Measurements from ENCODE around the gene CLIC5. TPM values are rescaled to one million over a fixed set of nuclear protein-coding genes. Genes with fewer than 3 reads are reported as not detected.

Gene CLIC5
- polyA plus RNA-seq, 1 donor (not counting 4 experiments of a cell fraction or from before 2014, with no cell fraction given): 0.09 TPM

DNA sequence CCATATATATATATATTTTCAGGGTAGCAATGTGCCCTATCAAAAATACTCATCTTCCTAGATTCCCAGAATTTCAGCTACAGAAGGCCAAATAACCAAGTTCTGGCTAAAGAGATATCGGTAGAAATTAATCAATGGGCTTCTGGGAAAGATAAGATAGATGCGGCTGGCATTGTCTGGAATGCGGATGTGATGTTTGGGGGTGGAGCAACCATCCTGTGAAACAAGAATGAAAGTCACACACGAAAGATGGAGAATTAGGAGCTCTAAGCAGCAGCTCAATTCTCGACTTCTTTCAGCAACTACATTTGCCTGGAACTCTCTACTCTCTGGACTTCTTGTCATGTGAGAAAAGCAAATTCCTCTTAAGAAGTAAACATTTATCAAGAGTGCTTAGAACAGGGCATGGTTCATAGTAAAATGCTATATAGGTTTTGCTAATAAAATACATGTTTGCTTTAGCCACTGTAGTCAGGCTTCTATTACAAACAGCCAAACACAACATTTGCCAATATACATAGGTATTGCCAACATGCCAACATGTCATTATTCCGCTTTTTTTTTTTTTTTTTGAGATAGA is 90.8 kb downstream of the CLIC5 start:
- Histone ChIP-seq H3K79me2 (ENCODE audit: control insufficient read depth, insufficient read depth, low read length) (no peaks in the 10 kb centered on the region), H3K4me1 (ENCODE audit: control insufficient read depth, extremely low read depth, insufficient read depth, low read length) (no peaks in the 10 kb centered on the region), H4K20me1 (ENCODE audit: control insufficient read depth, extremely low read depth, insufficient read depth, low read length) (no peaks in the 10 kb centered on the region), H3K36me3 (ENCODE audit: control insufficient read depth in 2 of 2, extremely low read depth in 1 of 2, insufficient read depth in 2 of 2, low read length in 2 of 2) (no peaks in the 10 kb centered on the region), H3K4me3 (ENCODE audit: control insufficient read depth in 2 of 3, extremely low read depth in 1 of 3, insufficient read depth in 2 of 3, low read depth in 1 of 3, low read length in 3 of 3) (no peak overlapping the region), H2AFZ (ENCODE audit: control insufficient read depth, low read length) (no peak overlapping the region), H3K9ac (ENCODE audit: control insufficient read depth, extremely low read depth, insufficient read depth, low read length) (no peak overlapping the region), H3K4me2 (ENCODE audit: control insufficient read depth, extremely low read depth, insufficient read depth, low read depth, low read length) (no peak overlapping the region), H3K9me1 (ENCODE audit: control insufficient read depth, extremely low read depth, insufficient read depth, low read length) (no peaks in the 10 kb centered on the region), H3K27me3 (ENCODE audit: control insufficient read depth, extremely low read depth, insufficient read depth, low read length) (no peaks in the 10 kb centered on the region), H3K27ac (ENCODE audit: control insufficient read depth, insufficient read depth, low read length) (no peak overlapping the region), H3K9me3 (ENCODE audit: control insufficient read depth, low read depth, low read length) (no peaks in the 10 kb centered on the region)
- DNase-seq (ENCODE audit: low read depth, low spot score): no peak
- TF ChIP-seq EZH2 (IDR thresholded peaks at IDR 0.05; ENCODE audit: low read length) (no peak), CTCF (optimal IDR thresholded peaks at IDR 0.05 in 1 of 3, IDR thresholded peaks at IDR 0.05 in 1 of 3, conservative IDR thresholded peaks at IDR 0.05 in 1 of 3; ENCODE audit: extremely low read depth in 1 of 3, insufficient read depth in 2 of 3, low read length in 3 of 3) (no peak)
- dilution Hi-C loops (cut with MboI; ENCODE audit: extremely low pct_ligation_motif_present, low sequenced_read_pairs): no loop called here
- FAIRE-seq: no peak

DNA sequence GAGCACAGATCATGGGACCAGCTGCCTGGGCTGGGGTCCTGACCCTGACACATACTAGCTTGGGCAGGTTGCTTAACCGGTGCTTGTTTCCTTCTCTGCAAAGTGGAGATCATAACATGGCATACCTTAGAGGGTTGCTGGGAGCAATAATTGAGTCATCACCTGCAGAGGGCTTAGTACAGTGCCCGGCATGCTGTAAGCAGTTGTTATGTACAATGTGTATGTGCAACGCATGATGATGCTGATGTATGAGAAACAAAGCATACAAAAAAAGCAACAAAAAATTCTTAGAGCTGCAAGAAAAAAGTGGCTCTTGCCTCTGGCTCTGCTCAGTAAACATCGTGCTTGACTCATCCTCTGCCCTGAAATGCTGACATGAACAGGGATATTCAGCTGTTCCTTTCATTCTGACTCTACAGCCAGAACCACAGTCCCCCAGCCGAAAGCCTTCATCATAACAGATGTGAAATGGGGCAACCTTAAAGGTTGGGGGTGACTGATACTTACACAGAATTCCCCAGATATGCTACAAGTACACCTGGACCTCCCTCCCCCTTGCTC is 91.7 kb downstream of the CLIC5 start:
- Histone ChIP-seq H3K9me1 (ENCODE audit: control insufficient read depth, extremely low read depth, insufficient read depth, low read length) (no peaks in the 10 kb centered on the region), H3K4me3 (ENCODE audit: control insufficient read depth in 2 of 3, extremely low read depth in 1 of 3, insufficient read depth in 2 of 3, low read depth in 1 of 3, low read length in 3 of 3) (no peak overlapping the region), H3K36me3 (ENCODE audit: control insufficient read depth in 2 of 2, extremely low read depth in 1 of 2, insufficient read depth in 2 of 2, low read length in 2 of 2) (no peaks in the 10 kb centered on the region), H3K9ac (ENCODE audit: control insufficient read depth, extremely low read depth, insufficient read depth, low read length) (no peak overlapping the region), H3K79me2 (ENCODE audit: control insufficient read depth, insufficient read depth, low read length) (no peaks in the 10 kb centered on the region), H4K20me1 (ENCODE audit: control insufficient read depth, extremely low read depth, insufficient read depth, low read length) (no peaks in the 10 kb centered on the region), H3K27ac (ENCODE audit: control insufficient read depth, insufficient read depth, low read length) (no peak overlapping the region), H2AFZ (ENCODE audit: control insufficient read depth, low read length) (no peak overlapping the region), H3K9me3 (ENCODE audit: control insufficient read depth, low read depth, low read length) (no peaks in the 10 kb centered on the region), H3K4me1 (ENCODE audit: control insufficient read depth, extremely low read depth, insufficient read depth, low read length) (no peaks in the 10 kb centered on the region), H3K4me2 (ENCODE audit: control insufficient read depth, extremely low read depth, insufficient read depth, low read depth, low read length) (no peak overlapping the region), H3K27me3 (ENCODE audit: control insufficient read depth, extremely low read depth, insufficient read depth, low read length) (no peaks in the 10 kb centered on the region)
- FAIRE-seq (peak; percentile 23), DNase-seq (ENCODE audit: low read depth, low spot score) (peak; percentile 17)
- TF ChIP-seq CTCF (optimal IDR thresholded peaks at IDR 0.05 in 1 of 3, IDR thresholded peaks at IDR 0.05 in 1 of 3, conservative IDR thresholded peaks at IDR 0.05 in 1 of 3; ENCODE audit: extremely low read depth in 1 of 3, insufficient read depth in 2 of 3, low read length in 3 of 3): no peak
- TF ChIP-seq EZH2 (IDR thresholded peaks at IDR 0.05; ENCODE audit: low read length): no peak
- dilution Hi-C loops (cut with MboI; ENCODE audit: extremely low pct_ligation_motif_present, low sequenced_read_pairs): no loop called here
